ENCODE results near the gene MTARC2.
"Not testable (repeated sequence)": the region's sequence is repeated elsewhere in the genome, so short reads cannot be mapped to it uniquely, and the experiment has no call there.

The MTARC2 gene

DNA sequence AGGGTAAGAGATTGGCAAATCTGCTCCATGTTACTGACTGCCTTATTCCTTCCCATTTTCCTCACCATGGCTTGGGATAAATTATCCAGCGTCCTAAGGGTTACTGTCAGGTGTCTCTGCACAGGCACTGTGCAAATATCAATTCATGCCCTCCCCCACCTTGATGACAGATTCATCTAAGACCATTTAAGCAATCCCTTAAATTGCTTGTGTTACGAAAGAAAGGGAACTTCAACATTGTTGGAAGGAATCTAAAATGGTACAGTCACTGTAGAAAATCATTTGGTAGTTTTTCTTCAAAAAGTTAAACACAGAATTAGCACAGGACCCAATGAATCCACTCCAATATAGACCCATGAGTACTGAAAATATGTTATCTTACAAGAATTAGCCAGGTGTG is 17.6 kb upstream of the MTARC2 start:
- TF ChIP-seq, protein P1, sequence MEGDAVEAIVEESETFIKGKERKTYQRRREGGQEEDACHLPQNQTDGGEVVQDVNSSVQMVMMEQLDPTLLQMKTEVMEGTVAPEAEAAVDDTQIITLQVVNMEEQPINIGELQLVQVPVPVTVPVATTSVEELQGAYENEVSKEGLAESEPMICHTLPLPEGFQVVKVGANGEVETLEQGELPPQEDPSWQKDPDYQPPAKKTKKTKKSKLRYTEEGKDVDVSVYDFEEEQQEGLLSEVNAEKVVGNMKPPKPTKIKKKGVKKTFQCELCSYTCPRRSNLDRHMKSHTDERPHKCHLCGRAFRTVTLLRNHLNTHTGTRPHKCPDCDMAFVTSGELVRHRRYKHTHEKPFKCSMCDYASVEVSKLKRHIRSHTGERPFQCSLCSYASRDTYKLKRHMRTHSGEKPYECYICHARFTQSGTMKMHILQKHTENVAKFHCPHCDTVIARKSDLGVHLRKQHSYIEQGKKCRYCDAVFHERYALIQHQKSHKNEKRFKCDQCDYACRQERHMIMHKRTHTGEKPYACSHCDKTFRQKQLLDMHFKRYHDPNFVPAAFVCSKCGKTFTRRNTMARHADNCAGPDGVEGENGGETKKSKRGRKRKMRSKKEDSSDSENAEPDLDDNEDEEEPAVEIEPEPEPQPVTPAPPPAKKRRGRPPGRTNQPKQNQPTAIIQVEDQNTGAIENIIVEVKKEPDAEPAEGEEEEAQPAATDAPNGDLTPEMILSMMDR (IDR thresholded peaks at IDR 0.05; ENCODE audit: low read depth, low read length, missing control alignments): no peak

DNA sequence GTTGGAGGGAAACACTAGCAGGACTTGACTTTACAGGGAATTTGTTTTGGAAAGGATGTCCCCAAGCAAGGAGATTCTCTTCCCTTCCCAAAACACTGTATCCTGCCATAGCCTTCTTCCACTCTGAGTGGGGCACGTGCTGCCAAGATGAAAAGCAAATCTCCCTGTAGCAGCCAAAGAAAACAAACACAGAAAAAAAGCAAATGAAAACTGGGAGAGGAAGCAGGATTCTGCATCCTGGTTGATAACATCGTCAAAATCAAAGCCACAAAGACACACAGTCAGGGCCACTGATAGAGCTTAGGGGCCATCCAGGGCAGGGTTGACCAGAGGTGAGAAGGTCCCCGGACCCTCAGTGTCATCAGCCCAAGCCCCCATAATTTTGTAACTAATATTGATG is 16.0 kb upstream of the MTARC2 start:
- DNase-seq (ENCODE audit: extremely low read depth, low read depth): no peak
- TF ChIP-seq, protein P1 (IDR thresholded peaks at IDR 0.05; ENCODE audit: low read depth, low read length, missing control alignments): no peak

More for the DNA sequence above, 17.6 kb upstream of the MTARC2 start:
- DNase-seq (ENCODE audit: extremely low read depth, low read depth): no peak
- H3K4me3 ChIP-seq (replicated peaks; ENCODE audit: low read depth, low read length): no peak overlapping the region

DNA sequence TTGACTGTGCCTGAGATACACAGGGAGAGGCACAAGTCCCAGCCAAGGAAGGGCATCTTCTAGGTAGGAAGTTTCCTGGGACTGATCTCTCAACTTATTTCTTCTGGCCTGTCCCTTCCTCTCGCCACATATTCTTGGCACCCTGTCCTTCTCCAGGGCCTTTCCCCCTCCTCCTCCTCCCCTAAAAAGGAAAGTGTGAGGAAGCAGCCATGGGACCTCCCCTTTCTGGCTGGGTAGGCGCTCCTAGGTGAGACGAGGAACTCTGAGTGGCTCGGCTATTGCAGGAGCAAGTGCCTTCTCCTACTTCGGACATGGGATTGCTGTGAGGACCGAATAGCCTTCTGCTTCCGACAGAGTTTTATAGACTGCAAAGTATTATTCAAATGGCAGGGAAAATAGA is 15.5 kb upstream of the MTARC2 start:
- TF ChIP-seq, protein P1 (IDR thresholded peaks at IDR 0.05; ENCODE audit: low read depth, low read length, missing control alignments): no peak
- no peak for DNase-seq (ENCODE audit: extremely low read depth, low read depth)
- no peak overlapping the region for H3K4me3 ChIP-seq (replicated peaks; ENCODE audit: low read depth, low read length)

More for the DNA sequence above, 16.0 kb upstream of the MTARC2 start:
- H3K4me3 ChIP-seq (replicated peaks; ENCODE audit: low read depth, low read length): no peak overlapping the region

DNA sequence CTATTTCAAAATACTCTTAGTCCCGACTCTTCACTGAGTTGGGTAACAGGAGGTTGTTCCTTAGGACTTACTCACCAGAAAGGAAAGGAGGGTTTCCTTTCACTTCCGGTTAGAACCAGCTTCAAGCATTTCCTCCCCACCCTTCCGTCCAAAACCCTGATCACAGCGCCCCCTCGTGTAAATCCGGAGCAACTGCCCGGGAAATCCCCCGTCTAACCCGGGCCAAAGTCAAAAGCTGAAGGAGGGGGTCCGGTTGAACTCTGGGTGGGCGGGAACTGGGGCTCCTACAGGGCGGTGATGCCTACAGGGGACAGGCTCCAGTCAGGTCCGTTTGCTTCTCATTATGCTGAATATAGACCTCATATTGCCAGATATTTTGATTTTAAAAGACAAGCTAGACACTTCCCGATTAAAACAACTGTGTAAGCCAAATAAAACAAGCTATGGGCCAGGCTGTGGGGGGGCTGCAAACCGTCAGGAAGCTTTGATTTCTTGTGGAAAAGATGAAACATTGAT is 15.0 kb upstream of the MTARC2 start:
- peak; percentile 75 for DNase-seq (ENCODE audit: extremely low read depth, low read depth)
- TF ChIP-seq, protein P1 (IDR thresholded peaks at IDR 0.05; ENCODE audit: low read depth, low read length, missing control alignments): peak; percentile 89
- no peak overlapping the region for H3K4me3 ChIP-seq (replicated peaks; ENCODE audit: low read depth, low read length)

DNA sequence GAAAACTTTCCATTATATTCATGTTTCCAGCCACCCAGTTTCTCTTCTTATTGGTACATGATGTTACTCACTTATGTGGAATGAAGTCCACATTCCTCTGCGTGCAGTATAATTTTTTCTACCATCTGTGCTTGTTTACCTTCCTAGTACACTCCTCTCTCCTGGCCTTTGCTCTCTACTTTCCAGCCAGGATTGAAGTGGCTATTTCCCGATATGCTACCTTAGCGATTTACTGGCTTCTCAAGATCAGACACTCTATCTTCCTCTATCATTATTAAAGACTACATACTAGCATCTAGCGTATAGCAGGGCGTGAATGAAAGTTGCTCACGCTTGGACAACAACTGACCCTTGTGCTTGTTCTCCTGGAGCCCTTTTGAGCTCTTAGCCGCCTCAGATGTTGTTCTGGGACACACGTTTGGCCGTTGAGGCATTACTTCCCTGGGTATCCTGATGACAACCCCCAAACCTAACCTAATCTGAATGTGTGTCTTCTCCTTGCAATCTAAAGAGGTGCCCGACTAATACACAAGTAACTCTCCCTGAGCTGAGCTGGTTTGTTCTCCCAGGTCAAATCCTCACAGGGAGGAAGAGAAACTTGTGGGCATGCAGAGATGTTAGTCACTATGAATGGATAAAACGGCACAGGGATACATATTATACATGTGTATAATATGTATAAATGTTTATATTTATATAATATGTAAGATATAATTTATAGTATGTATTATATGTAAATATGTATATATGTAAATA is 13.4 kb upstream of the MTARC2 start:
- peak; percentile 50 for DNase-seq (ENCODE audit: extremely low read depth, low read depth)
- no peak overlapping the region for H3K4me3 ChIP-seq (replicated peaks; ENCODE audit: low read depth, low read length)

DNA sequence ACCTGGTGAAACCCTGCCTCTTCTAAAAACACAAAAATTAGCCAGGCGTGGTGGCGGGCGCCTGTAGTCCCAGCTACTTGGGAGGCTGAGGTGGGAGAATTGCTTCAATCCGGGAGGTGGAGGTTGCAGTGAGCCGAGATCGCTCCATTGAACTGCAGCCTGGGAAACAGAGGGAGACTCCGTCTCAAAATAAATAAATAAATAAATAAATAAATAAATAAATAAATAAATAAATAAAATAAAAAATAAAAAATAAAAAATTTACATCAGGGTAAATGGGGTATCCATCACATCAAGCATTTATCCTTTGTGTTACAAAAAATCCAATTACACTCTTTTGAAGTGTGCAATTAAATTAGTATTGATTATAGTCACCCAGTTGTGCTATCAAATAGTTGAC is 11.8 kb upstream of the MTARC2 start:
- DNase-seq (ENCODE audit: extremely low read depth, low read depth): not testable (repeated sequence)

More for the DNA sequence above, 13.4 kb upstream of the MTARC2 start:
- TF ChIP-seq, protein P1 (IDR thresholded peaks at IDR 0.05; ENCODE audit: low read depth, low read length, missing control alignments): no peak

DNA sequence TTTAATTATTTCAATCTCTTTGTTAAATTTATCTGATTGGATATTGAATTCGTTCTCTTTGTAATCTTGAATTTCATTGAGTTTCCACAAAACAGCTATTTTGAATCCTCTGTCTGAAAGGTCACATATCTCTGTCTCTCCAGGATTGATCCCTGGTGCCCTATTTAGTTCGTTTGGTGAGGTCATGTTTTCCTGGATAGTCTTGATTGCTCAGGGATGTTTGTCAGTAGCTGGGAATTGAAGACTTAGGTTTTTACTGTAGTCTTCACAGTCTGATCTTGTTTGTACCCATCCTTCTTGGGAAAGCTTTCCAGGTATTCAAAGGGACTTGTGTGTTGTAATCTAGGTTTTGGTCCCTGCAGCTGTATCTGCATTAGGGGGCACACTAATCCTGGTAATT is 6.8 kb upstream of the MTARC2 start:
- TF ChIP-seq, protein P1 (IDR thresholded peaks at IDR 0.05; ENCODE audit: low read depth, low read length, missing control alignments): no peak
- no peak for DNase-seq (ENCODE audit: extremely low read depth, low read depth)
- no peak overlapping the region for H3K4me3 ChIP-seq (replicated peaks; ENCODE audit: low read depth, low read length)

More for the DNA sequence above, 11.8 kb upstream of the MTARC2 start:
- H3K4me3 ChIP-seq (replicated peaks; ENCODE audit: low read depth, low read length): not testable (repeated sequence)

Data from HFF-Myc (cell line).